Sigmoid colon (tissue), 7 donors: ENCODE measurements around the gene FZD1. TPM values are rescaled to one million over a fixed set of nuclear protein-coding genes. Genes with fewer than 3 reads are reported as not detected.

Source experiments
- DNase-seq: peaks from one replicate; pipeline ENCODE4 v3.0.0-alpha.2; 2019
- H3K27ac ChIP-seq, 4 donors: fragments of 200-600 bp; sonication (generic); one replicate each; pipeline ENCODE4 v1.5.1; 2016 to 2019; ENCODE audit warnings: mild to moderate bottlenecking in 1 of 4
- H3K27me3 ChIP-seq, 3 donors: fragments of 200-600 bp; sonication (generic); one replicate each; pipeline ENCODE4 v1.5.1; 2019; ENCODE audit warnings: mild to moderate bottlenecking in 1 of 3
- H3K36me3 ChIP-seq, 4 donors: fragments of 200-600 bp; sonication (generic); one replicate each; pipeline ENCODE4 v1.5.1; 2016 to 2019
- H3K4me1 ChIP-seq, 4 donors: fragments of 200-600 bp; sonication (generic); one replicate each; pipeline ENCODE4 v1.5.1; 2017 to 2019
- H3K4me3 ChIP-seq, 4 donors: fragments of 200-600 bp; sonication (generic); one replicate each; pipeline ENCODE4 v1.5.1; 2017 to 2019; ENCODE audit warnings: mild to moderate bottlenecking in 2 of 4, moderate library complexity in 1 of 4
- H3K9me3 ChIP-seq, 4 donors: fragments of 200-600 bp in 3 of 4; sonication (generic) in 3 of 4; one replicate each; pipeline versions ENCODE4 v1.5.1 to v1.6.1; 2013 to 2019
- EP300 ChIP-seq, 4 donors: sonication (generic); formaldehyde crosslinking; IDR thresholded peaks; one replicate each; pipeline ENCODE4 v1.6.1; 2017; ENCODE audit warnings: antibody characterized with exemption in 4 of 4
- POLR2A ChIP-seq, 2 donors: fragments of 450-650 bp; IDR thresholded peaks; one replicate each; pipeline ENCODE4 v1.6.1; 2016; ENCODE audit warnings: antibody characterized with exemption in 2 of 2, mild to moderate bottlenecking in 2 of 2, moderate library complexity in 2 of 2
- POLR2AphosphoS5 ChIP-seq, 4 donors: sonication (generic); formaldehyde crosslinking; IDR thresholded peaks; one replicate each; pipeline ENCODE4 v1.6.1; 2017; ENCODE audit warnings: antibody characterized with exemption in 4 of 4
- WGBS, 2 donors: extraction: QIAGEN DNeasy Blood & Tissue Kit; methylation state at CpG; one replicate each; pipeline ENCODE4 v1.1.7; 2013; 5-methylcytosine and 5-hydroxymethylcytosine counted together
- intact Hi-C: fragments of 100-400 bp; cut with DNase I; formaldehyde crosslinking; loops from one replicate; pipeline ENCODE4 v1.15.1; 2023
- polyA plus RNA-seq, 3 donors: library from polyadenylated mRNA; stranded (reverse); fragments of 200-250 nt; gene quantifications; one replicate each; pipeline ENCODE4 v1.2.3, GENCODE V29; 2013
- total RNA-seq, 4 donors: library from RNA; depleted of rRNA; stranded (reverse); fragments of >200 nt; gene quantifications; one replicate each; pipeline ENCODE4 v1.1.0, GENCODE V29; 2016
- TF ChIP-seq, protein P1 (sequence below), 4 experiments: fragments of 450-650 bp in 3 of 4; fragments of 200-600 bp in 1 of 4; IDR thresholded peaks; one replicate each; pipeline ENCODE4 v1.5.1; 2016 to 2019; ENCODE audit warnings: antibody characterized with exemption in 4 of 4, mild to moderate bottlenecking in 3 of 4, moderate library complexity in 2 of 4
- donor health status: healthy with polysubstance abuse.
- donor health status: Bipolar disorder and iron deficiency.
- donor health status: healthy.

FZD1 gene
- total and polyA plus RNA-seq, 7 donors = 1.2 to 20.5 (median 14.5) TPM

DNA sequence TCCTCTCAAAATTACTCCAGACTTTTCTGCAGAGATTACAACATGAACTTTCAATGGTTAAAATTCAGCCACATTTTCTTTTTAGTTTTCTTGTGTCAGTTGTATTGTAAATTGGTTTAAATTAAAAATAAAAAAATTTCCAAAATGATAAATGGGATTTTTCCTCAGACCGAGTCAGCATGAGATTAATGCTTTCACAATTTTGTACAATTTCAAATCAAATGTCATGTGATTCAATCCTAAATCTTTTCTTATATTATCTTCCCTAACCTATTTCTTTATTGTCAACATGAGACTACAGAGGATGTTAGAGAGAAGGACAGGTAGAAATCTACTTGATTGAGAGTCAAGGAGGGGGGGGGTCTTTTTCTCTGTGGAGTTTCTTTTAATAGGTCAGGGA lies 33.7 kb downstream of the FZD1 start:
- intact Hi-C loops = no loop called here
- Histone ChIP-seq H3K4me3 (no peak overlapping the region), H3K27me3 (no peaks in the 10 kb centered on the region), H3K9me3 (no peaks in the 10 kb centered on the region), H3K27ac (no peak overlapping the region), H3K36me3 (no peaks in the 10 kb centered on the region), H3K4me1 (no peaks in the 10 kb centered on the region)
- 88 to 90% methylated on average over 1 of the region's 1 CpG for WGBS, 2 donors
- TF ChIP-seq, protein P1, sequence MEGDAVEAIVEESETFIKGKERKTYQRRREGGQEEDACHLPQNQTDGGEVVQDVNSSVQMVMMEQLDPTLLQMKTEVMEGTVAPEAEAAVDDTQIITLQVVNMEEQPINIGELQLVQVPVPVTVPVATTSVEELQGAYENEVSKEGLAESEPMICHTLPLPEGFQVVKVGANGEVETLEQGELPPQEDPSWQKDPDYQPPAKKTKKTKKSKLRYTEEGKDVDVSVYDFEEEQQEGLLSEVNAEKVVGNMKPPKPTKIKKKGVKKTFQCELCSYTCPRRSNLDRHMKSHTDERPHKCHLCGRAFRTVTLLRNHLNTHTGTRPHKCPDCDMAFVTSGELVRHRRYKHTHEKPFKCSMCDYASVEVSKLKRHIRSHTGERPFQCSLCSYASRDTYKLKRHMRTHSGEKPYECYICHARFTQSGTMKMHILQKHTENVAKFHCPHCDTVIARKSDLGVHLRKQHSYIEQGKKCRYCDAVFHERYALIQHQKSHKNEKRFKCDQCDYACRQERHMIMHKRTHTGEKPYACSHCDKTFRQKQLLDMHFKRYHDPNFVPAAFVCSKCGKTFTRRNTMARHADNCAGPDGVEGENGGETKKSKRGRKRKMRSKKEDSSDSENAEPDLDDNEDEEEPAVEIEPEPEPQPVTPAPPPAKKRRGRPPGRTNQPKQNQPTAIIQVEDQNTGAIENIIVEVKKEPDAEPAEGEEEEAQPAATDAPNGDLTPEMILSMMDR (IDR thresholded peaks at IDR 0.05) = no peak
- no peak for TF ChIP-seq EP300 (IDR thresholded peaks at IDR 0.05)
- TF ChIP-seq POLR2A (IDR thresholded peaks at IDR 0.05) = no peak
- no peak for TF ChIP-seq POLR2AphosphoS5 (IDR thresholded peaks at IDR 0.05)
- DNase-seq = no peak

DNA sequence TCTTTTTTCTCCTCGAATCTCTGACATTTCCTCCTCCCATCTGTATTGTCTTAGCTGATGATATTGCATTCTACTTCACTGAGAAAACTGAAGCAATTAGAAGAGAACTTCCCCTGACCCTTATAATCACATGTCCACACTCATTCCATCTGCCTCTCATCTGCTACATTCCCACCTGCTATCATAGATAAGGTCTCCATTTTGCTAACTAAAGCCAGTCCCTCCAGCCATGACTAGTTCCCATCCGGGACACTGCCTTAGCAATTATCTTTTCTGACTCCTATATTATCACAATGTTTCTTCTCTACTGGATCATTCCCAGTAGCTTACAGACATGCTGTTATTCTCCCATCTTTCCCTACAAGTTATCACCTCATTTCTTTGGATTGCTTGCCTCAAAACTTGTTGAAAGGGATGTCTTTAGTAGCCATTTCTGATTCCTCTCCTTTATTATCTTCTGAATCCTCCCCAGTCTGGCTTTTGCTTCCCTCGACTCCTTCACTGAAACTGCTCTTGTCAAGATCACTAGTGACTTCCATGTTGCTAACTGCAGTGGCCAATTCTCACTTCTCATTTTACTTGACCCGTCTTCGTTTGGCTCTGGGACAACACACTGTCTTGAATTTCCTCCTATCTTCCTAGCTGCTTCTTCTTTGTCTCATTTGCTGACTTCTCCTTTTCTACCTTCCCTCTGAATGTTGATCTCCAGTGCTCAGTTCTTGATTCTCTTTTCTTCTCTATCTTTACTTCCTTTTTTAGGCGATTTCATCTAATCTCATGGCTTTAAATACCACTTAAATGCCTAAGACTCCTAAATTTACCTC lies 35.9 kb downstream of the FZD1 start:
- Histone ChIP-seq H3K36me3 (no peaks in the 10 kb centered on the region), H3K27me3 (no peaks in the 10 kb centered on the region), H3K4me1 (no peaks in the 10 kb centered on the region), H3K27ac (no peak overlapping the region), H3K9me3 (no peaks in the 10 kb centered on the region), H3K4me3 (no peak overlapping the region)
- WGBS, 2 donors = 73 to 85% methylated on average over 6 of the region's 6 CpGs
- no peak for DNase-seq
- TF ChIP-seq POLR2A (IDR thresholded peaks at IDR 0.05) (no peak), EP300 (IDR thresholded peaks at IDR 0.05) (no peak), POLR2AphosphoS5 (IDR thresholded peaks at IDR 0.05) (no peak)
- TF ChIP-seq, protein P1 (IDR thresholded peaks at IDR 0.05) = no peak
- intact Hi-C loops = no loop called here

DNA sequence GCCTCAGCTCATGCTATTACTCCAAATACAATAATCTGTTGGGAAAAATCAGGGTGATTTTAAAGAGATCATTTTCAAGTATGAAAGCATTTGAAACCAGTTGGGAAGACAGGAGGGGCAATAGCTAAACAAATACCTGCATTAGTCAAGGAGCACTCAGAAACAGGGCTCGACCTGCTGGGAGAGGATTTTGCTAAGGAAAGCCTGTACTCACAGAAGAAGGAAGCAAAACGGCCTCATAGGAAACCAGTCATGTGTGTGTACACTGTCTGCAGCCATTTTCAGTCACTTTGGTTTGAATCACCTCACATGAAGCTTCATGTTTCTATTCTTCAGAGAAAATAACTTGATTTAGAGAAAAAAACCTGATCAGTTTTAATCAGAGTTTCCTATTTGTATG lies 38.6 kb downstream of the FZD1 start:
- TF ChIP-seq EP300 (IDR thresholded peaks at IDR 0.05) (no peak), POLR2AphosphoS5 (IDR thresholded peaks at IDR 0.05) (no peak), POLR2A (IDR thresholded peaks at IDR 0.05) (no peak)
- TF ChIP-seq, protein P1 (IDR thresholded peaks at IDR 0.05) = no peak
- no peaks in the 10 kb centered on the region for H3K9me3 ChIP-seq
- no peak overlapping the region for H3K27ac ChIP-seq
- H3K36me3 ChIP-seq = no peaks in the 10 kb centered on the region
- intact Hi-C loops = no loop called here
- no peaks in the 10 kb centered on the region for H3K27me3 ChIP-seq
- H3K4me1 ChIP-seq = no peaks in the 10 kb centered on the region
- 29 to 36% methylated on average over 2 of the region's 2 CpGs for WGBS, 2 donors
- H3K4me3 ChIP-seq = no peak overlapping the region
- no peak for DNase-seq

DNA sequence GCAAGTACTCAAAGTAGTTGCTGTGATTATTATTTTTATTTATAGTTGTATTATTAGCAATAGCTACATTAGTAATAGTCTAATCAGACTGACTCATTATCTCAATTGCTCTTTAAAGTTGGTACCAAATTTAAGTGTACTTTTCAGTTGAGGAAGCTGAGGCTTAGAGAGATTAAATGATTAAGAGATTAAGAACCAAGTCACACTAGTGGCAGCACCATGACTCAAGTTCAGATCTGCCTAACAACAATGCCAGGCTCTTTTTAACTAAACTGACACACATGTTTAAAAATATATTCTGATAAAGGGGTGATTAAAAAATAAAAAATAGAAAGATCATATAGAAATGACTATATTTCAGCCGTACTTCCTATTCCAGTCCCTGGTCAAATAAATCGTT lies 42.0 kb downstream of the FZD1 start:
- H3K27me3 ChIP-seq = no peaks in the 10 kb centered on the region
- DNase-seq = no peak
- intact Hi-C loops = no loop called here
- H3K36me3 ChIP-seq = no peaks in the 10 kb centered on the region
- no peak overlapping the region for H3K27ac ChIP-seq
- H3K4me3 ChIP-seq = no peak overlapping the region
- H3K9me3 ChIP-seq = no peaks in the 10 kb centered on the region
- no peaks in the 10 kb centered on the region for H3K4me1 ChIP-seq
- 74 to 94% methylated on average over 2 of the region's 2 CpGs for WGBS, 2 donors
- TF ChIP-seq EP300 (IDR thresholded peaks at IDR 0.05) (no peak), POLR2A (IDR thresholded peaks at IDR 0.05) (no peak), POLR2AphosphoS5 (IDR thresholded peaks at IDR 0.05) (no peak)
- TF ChIP-seq, protein P1 (IDR thresholded peaks at IDR 0.05) = no peak
